ENCODE measurements around the gene HGFAC. TPM values are rescaled to one million over a fixed set of nuclear protein-coding genes. Genes with fewer than 3 reads are reported as not detected.

HGFAC gene
- total and polyA plus RNA-seq, 5 donors: 0.14 to 0.62 (median 0.31) TPM; not detected in 1

- H3K27ac ChIP-seq (ENCODE audit: low read length): no peak overlapping the region
- intact Hi-C loops (cut with DNase I): no loop called here
- DNase-seq (peak in 1 of 3 donors; percentile 65), ATAC-seq (no peak)
- WGBS: 59% methylated on average over 25 of the region's 25 CpGs
- H3K4me3 ChIP-seq (ENCODE audit: low read length): no peak overlapping the region
- no peaks in the 10 kb centered on the region for H3K9me3 ChIP-seq (ENCODE audit: control insufficient read depth, low read length)
- H3K27me3 ChIP-seq (ENCODE audit: control insufficient read depth, insufficient read depth): no peaks in the 10 kb centered on the region
- H3K4me1 ChIP-seq (ENCODE audit: control insufficient read depth, insufficient read depth, low read length): peaks cover 3% of the 10 kb centered on the region
These were observed 45.1 kb downstream of the HGFAC start for GRCh38 chr4:3486541-3487540.

GRCh38 chr4:3487861-3488260 is 46.1 kb downstream of the HGFAC start:
- Histone ChIP-seq H3K27me3 (ENCODE audit: control insufficient read depth, insufficient read depth) (no peaks in the 10 kb centered on the region), H3K27ac (ENCODE audit: low read length) (no peak overlapping the region), H3K4me3 (ENCODE audit: low read length) (no peak overlapping the region), H3K9me3 (ENCODE audit: control insufficient read depth, low read length) (no peaks in the 10 kb centered on the region), H3K4me1 (ENCODE audit: control insufficient read depth, insufficient read depth, low read length) (peaks cover 3% of the 10 kb centered on the region)
- ATAC-seq (no peak), DNase-seq (peak in 1 of 3 donors; percentile 47)
- intact Hi-C loops (cut with DNase I): no loop called here
- WGBS: 56% methylated on average over 7 of the region's 7 CpGs

- intact Hi-C loops (cut with DNase I): no loop called here
- H3K27me3 ChIP-seq (ENCODE audit: control insufficient read depth, insufficient read depth): no peaks in the 10 kb centered on the region
- no peak overlapping the region for H3K27ac ChIP-seq (ENCODE audit: low read length)
These were observed 47.1 kb downstream of the HGFAC start for GRCh38 chr4:3488820-3489219.

GRCh38 chr4:3489451-3489962 is 47.7 kb downstream of the HGFAC start:
- H3K4me3 ChIP-seq (ENCODE audit: low read length): no peak overlapping the region
- H3K4me1 ChIP-seq (ENCODE audit: control insufficient read depth, insufficient read depth, low read length): peaks cover 3% of the 10 kb centered on the region
- ATAC-seq (no peak), DNase-seq (peak in 1 of 3 donors; percentile 54)
- H3K9me3 ChIP-seq (ENCODE audit: control insufficient read depth, low read length): no peaks in the 10 kb centered on the region
- no peak overlapping the region for H3K27ac ChIP-seq (ENCODE audit: low read length)
- 58% methylated on average over 20 of the region's 20 CpGs for WGBS
- intact Hi-C loops (cut with DNase I): no loop called here
- no peaks in the 10 kb centered on the region for H3K27me3 ChIP-seq (ENCODE audit: control insufficient read depth, insufficient read depth)

More at GRCh38 chr4:3488820-3489219, 47.1 kb downstream of the HGFAC start:
- ATAC-seq: no peak
- 45% methylated on average over 11 of the region's 11 CpGs for WGBS
- peaks cover 3% of the 10 kb centered on the region for H3K4me1 ChIP-seq (ENCODE audit: control insufficient read depth, insufficient read depth, low read length)
- H3K4me3 ChIP-seq (ENCODE audit: low read length): no peak overlapping the region
- H3K9me3 ChIP-seq (ENCODE audit: control insufficient read depth, low read length): no peaks in the 10 kb centered on the region
- peak in 1 of 3 donors; percentile 27 for DNase-seq

GRCh38 chr4:3491681-3492405 is 50.1 kb downstream of the HGFAC start:
- H3K27ac ChIP-seq (ENCODE audit: low read length): no peak overlapping the region
- no peak overlapping the region for H3K4me3 ChIP-seq (ENCODE audit: low read length)
- ATAC-seq (no peak), DNase-seq (peak in 1 of 3 donors; percentile 50)
- 59% methylated on average over 17 of the region's 17 CpGs for WGBS
- no peaks in the 10 kb centered on the region for H3K4me1 ChIP-seq (ENCODE audit: control insufficient read depth, insufficient read depth, low read length)
- intact Hi-C loops (cut with DNase I): no loop called here
- H3K27me3 ChIP-seq (ENCODE audit: control insufficient read depth, insufficient read depth): no peaks in the 10 kb centered on the region
- H3K9me3 ChIP-seq (ENCODE audit: control insufficient read depth, low read length): no peaks in the 10 kb centered on the region

GRCh38 chr4:3492741-3493719 is 51.3 kb downstream of the HGFAC start:
- ATAC-seq (no peak), DNase-seq (peak in 1 of 3 donors; percentile 56)
- no peaks in the 10 kb centered on the region for H3K4me1 ChIP-seq (ENCODE audit: control insufficient read depth, insufficient read depth, low read length)
- H3K4me3 ChIP-seq (ENCODE audit: low read length): no peak overlapping the region
- no peaks in the 10 kb centered on the region for H3K27me3 ChIP-seq (ENCODE audit: control insufficient read depth, insufficient read depth)
- intact Hi-C loops (cut with DNase I): no loop called here
- H3K27ac ChIP-seq (ENCODE audit: low read length): no peak overlapping the region
- H3K9me3 ChIP-seq (ENCODE audit: control insufficient read depth, low read length): no peaks in the 10 kb centered on the region
- 71% methylated on average over 55 of the region's 55 CpGs for WGBS

- DNase-seq: peak in 1 of 3 donors; percentile 51
- no peaks in the 10 kb centered on the region for H3K27me3 ChIP-seq (ENCODE audit: control insufficient read depth, insufficient read depth)
- H3K9me3 ChIP-seq (ENCODE audit: control insufficient read depth, low read length): no peaks in the 10 kb centered on the region
- no peak overlapping the region for H3K27ac ChIP-seq (ENCODE audit: low read length)
- peak in 1 of 2 donors; percentile 17 for ATAC-seq
- intact Hi-C loops (cut with DNase I): no loop called here
- no peaks in the 10 kb centered on the region for H3K4me1 ChIP-seq (ENCODE audit: control insufficient read depth, insufficient read depth, low read length)
- 55% methylated on average over 20 of the region's 20 CpGs for WGBS
- no peak overlapping the region for H3K4me3 ChIP-seq (ENCODE audit: low read length)
These were observed 52.1 kb downstream of the HGFAC start for GRCh38 chr4:3493720-3494461.

- Histone ChIP-seq H3K27ac (ENCODE audit: low read length) (no peak overlapping the region), H3K27me3 (ENCODE audit: control insufficient read depth, insufficient read depth) (no peaks in the 10 kb centered on the region), H3K4me1 (ENCODE audit: control insufficient read depth, insufficient read depth, low read length) (no peaks in the 10 kb centered on the region), H3K4me3 (ENCODE audit: low read length) (no peak overlapping the region), H3K9me3 (ENCODE audit: control insufficient read depth, low read length) (no peaks in the 10 kb centered on the region)
- 27% methylated on average over 15 of the region's 15 CpGs for WGBS
- ATAC-seq: no peak
- intact Hi-C loops (cut with DNase I): no loop called here
- DNase-seq: peak in 1 of 3 donors; percentile 53
These were observed 52.7 kb downstream of the HGFAC start for GRCh38 chr4:3494462-3494871.

- no peaks in the 10 kb centered on the region for H3K9me3 ChIP-seq (ENCODE audit: control insufficient read depth, low read length)
- H3K4me3 ChIP-seq (ENCODE audit: low read length): no peak overlapping the region
- WGBS: 77% methylated on average over 28 of the region's 28 CpGs
- intact Hi-C loops (cut with DNase I): no loop called here
- no peak for ATAC-seq
- H3K27me3 ChIP-seq (ENCODE audit: control insufficient read depth, insufficient read depth): no peaks in the 10 kb centered on the region
- H3K27ac ChIP-seq (ENCODE audit: low read length): no peak overlapping the region
- H3K4me1 ChIP-seq (ENCODE audit: control insufficient read depth, insufficient read depth, low read length): no peaks in the 10 kb centered on the region
- peak in 1 of 3 donors; percentile 41 for DNase-seq
These were observed 53.6 kb downstream of the HGFAC start for GRCh38 chr4:3495204-3495975.
